Mesenchymal stem cell (in vitro differentiated cells and primary cell): ENCODE data around the gene TMEM182.
A peak's percentile ranks its signal among the peaks of the same experiment; 100 is the strongest.

Experiments used
- DNase-seq: peaks from one replicate; pipeline ENCODE4 v3.0.0-alpha.2; 2013
- H2AFZ ChIP-seq: one replicate; pipeline ENCODE4 v1.6.1; 2013; ENCODE audit warnings: low read depth, mild to moderate bottlenecking, control low read depth, inconsistent platforms, low read length, moderate library complexity
- H2AK5ac ChIP-seq: 2 replicates; pipeline ENCODE4 v1.6.1; 2013; ENCODE audit warnings: low read length, moderate library complexity, mild to moderate bottlenecking, inconsistent platforms; ENCODE audit not compliant: severe bottlenecking
- H2BK120ac ChIP-seq: one replicate; pipeline ENCODE4 v1.6.1; 2013; ENCODE audit warnings: low read depth, mild to moderate bottlenecking, inconsistent platforms, low read length, moderate library complexity
- H2BK12ac ChIP-seq, 2 experiments: one replicate each; pipeline ENCODE4 v1.6.1; 2013; ENCODE audit warnings: inconsistent platforms in 2 of 2, low read length in 2 of 2, mild to moderate bottlenecking in 2 of 2, moderate library complexity in 2 of 2, control low read depth in 1 of 2
- H2BK15ac ChIP-seq: one replicate; pipeline ENCODE4 v1.6.1; 2013; ENCODE audit warnings: mild to moderate bottlenecking, low read depth, inconsistent platforms; ENCODE audit not compliant: poor library complexity, severe bottlenecking
- H2BK5ac ChIP-seq: 2 replicates; pipeline ENCODE4 v1.6.1; 2013; ENCODE audit warnings: low read depth, mild to moderate bottlenecking, low read length, control low read depth, inconsistent platforms; ENCODE audit not compliant: poor library complexity, severe bottlenecking
- H3K14ac ChIP-seq, 2 experiments: one replicate each; pipeline ENCODE4 v1.6.1; 2013; ENCODE audit warnings: inconsistent platforms in 2 of 2, low read length in 2 of 2, control low read depth in 1 of 2, mild to moderate bottlenecking in 1 of 2, moderate library complexity in 1 of 2
- H3K18ac ChIP-seq, 2 experiments: one replicate each; pipeline ENCODE4 v1.6.1; 2013; ENCODE audit warnings: inconsistent platforms in 2 of 2, low read length in 2 of 2, control low read depth in 1 of 2, low read depth in 1 of 2, mild to moderate bottlenecking in 1 of 2
- H3K23ac ChIP-seq, 2 experiments: one replicate each; pipeline ENCODE4 v1.6.1; 2013; ENCODE audit warnings: inconsistent platforms in 2 of 2, low read length in 2 of 2, mild to moderate bottlenecking in 2 of 2, moderate library complexity in 2 of 2, control low read depth in 1 of 2
- H3K27ac ChIP-seq: 2 replicates; pipeline ENCODE4 v1.5.1; 2013; ENCODE audit warnings: mild to moderate bottlenecking, moderate library complexity, low read length, control low read depth, inconsistent platforms; ENCODE audit not compliant: poor library complexity, severe bottlenecking
- H3K27me3 ChIP-seq, 2 experiments: 2 replicates each; pipeline versions ENCODE4 v1.6.1 to v1.7.0; 2013; ENCODE audit warnings: low read length in 2 of 2, mild to moderate bottlenecking in 2 of 2, moderate library complexity in 2 of 2, control low read depth in 1 of 2, inconsistent platforms in 1 of 2; ENCODE audit not compliant: control insufficient read depth in 1 of 2, insufficient read depth in 1 of 2
- H3K36me3 ChIP-seq, 2 experiments: 2 replicates each; pipeline versions ENCODE4 v1.6.1 to v1.7.0; 2013; ENCODE audit warnings: low read length in 2 of 2, control low read depth in 1 of 2, inconsistent platforms in 1 of 2, low read depth in 1 of 2, mild to moderate bottlenecking in 1 of 2; ENCODE audit not compliant: insufficient read depth in 2 of 2, control insufficient read depth in 1 of 2
- H3K4ac ChIP-seq, 2 experiments: one replicate each; pipeline ENCODE4 v1.6.1; 2013; ENCODE audit warnings: inconsistent platforms in 2 of 2, low read length in 2 of 2, mild to moderate bottlenecking in 2 of 2, moderate library complexity in 2 of 2, control low read depth in 1 of 2, low read depth in 1 of 2
- H3K4me1 ChIP-seq: 2 replicates; pipeline ENCODE4 v1.6.1; 2013; ENCODE audit warnings: low read depth, low read length, control low read depth; ENCODE audit not compliant: control insufficient read depth, insufficient read depth
- H3K4me2 ChIP-seq: 2 replicates; pipeline ENCODE4 v1.6.1; 2013; ENCODE audit warnings: low read length, mild to moderate bottlenecking, inconsistent platforms; ENCODE audit not compliant: poor library complexity, severe bottlenecking
- H3K4me3 ChIP-seq, 2 experiments: 2 replicates each; pipeline versions ENCODE4 v1.5.1 to v1.7.0; 2013; ENCODE audit warnings: low read length in 2 of 2, mild to moderate bottlenecking in 2 of 2, control low read depth in 1 of 2, low read depth in 1 of 2; ENCODE audit not compliant: insufficient read depth in 1 of 2
- H3K79me1 ChIP-seq: replicated peaks from 2 replicates; pipeline ENCODE4 v1.6.1; 2013; ENCODE audit warnings: mild to moderate bottlenecking, control low read depth, low read length, inconsistent platforms; ENCODE audit not compliant: poor library complexity, severe bottlenecking
- H3K9ac ChIP-seq: 2 replicates; pipeline ENCODE4 v1.7.0; 2013; ENCODE audit warnings: mild to moderate bottlenecking, low read length, moderate library complexity
- H3K9me3 ChIP-seq: 2 replicates; pipeline ENCODE4 v1.7.0; 2013; ENCODE audit warnings: mild to moderate bottlenecking, low read length; ENCODE audit not compliant: control insufficient read depth
- H4K8ac ChIP-seq: one replicate; pipeline ENCODE4 v1.6.1; 2013; ENCODE audit warnings: inconsistent platforms, mild to moderate bottlenecking, low read length, moderate library complexity
- H4K91ac ChIP-seq: one replicate; pipeline ENCODE4 v1.6.1; 2013; ENCODE audit warnings: mild to moderate bottlenecking, low read length, inconsistent platforms
- WGBS: methylation state at CpG from one replicate; pipeline ENCODE4 v1.1.7; 2013; ENCODE audit warnings: mixed read lengths; 5-methylcytosine and 5-hydroxymethylcytosine counted together

Gene TMEM182

GRCh38 chr2:102748107-102748506 lies 13.7 kb upstream of the TMEM182 start:
- no peak overlapping the region for H3K9ac ChIP-seq
- H4K91ac ChIP-seq: no peak overlapping the region
- no peak overlapping the region for H3K23ac ChIP-seq
- H2BK5ac ChIP-seq: no peak overlapping the region
- H3K18ac ChIP-seq: no peak overlapping the region
- no peak overlapping the region for H2BK120ac ChIP-seq
- no peaks in the 10 kb centered on the region for H3K27me3 ChIP-seq
- peaks cover 14% of the 10 kb centered on the region for H3K79me1 ChIP-seq
- no peaks in the 10 kb centered on the region for H3K4me1 ChIP-seq
- H2AK5ac ChIP-seq: no peak overlapping the region
- H3K27ac ChIP-seq: no peak overlapping the region
- WGBS: 92% methylated on average over 4 of the region's 4 CpGs
- no peak overlapping the region for H3K4me2 ChIP-seq
- H2BK12ac ChIP-seq: no peak overlapping the region
- no peak overlapping the region for H2BK15ac ChIP-seq
- no peak overlapping the region for H3K4me3 ChIP-seq
- no peak overlapping the region for H4K8ac ChIP-seq
- no peak overlapping the region for H2AFZ ChIP-seq
- peak overlapping the region in 1 of 2 experiments; percentile 75 for H3K14ac ChIP-seq
- H3K9me3 ChIP-seq: no peaks in the 10 kb centered on the region
- H3K36me3 ChIP-seq: no peaks in the 10 kb centered on the region
- no peak for DNase-seq
- H3K4ac ChIP-seq: no peak overlapping the region

GRCh38 chr2:102749938-102750337 lies 11.9 kb upstream of the TMEM182 start:
- H2AK5ac ChIP-seq: no peak overlapping the region
- DNase-seq: no peak
- H3K27me3 ChIP-seq: no peaks in the 10 kb centered on the region
- H2AFZ ChIP-seq: no peak overlapping the region
- H2BK15ac ChIP-seq: no peak overlapping the region
- H3K4ac ChIP-seq: no peak overlapping the region
- H3K9ac ChIP-seq: no peak overlapping the region
- H3K27ac ChIP-seq: no peak overlapping the region
- peaks cover 17% of the 10 kb centered on the region for H3K79me1 ChIP-seq
- H4K8ac ChIP-seq: no peak overlapping the region
- H2BK5ac ChIP-seq: no peak overlapping the region
- H3K4me2 ChIP-seq: no peak overlapping the region
- H2BK12ac ChIP-seq: no peak overlapping the region
- no peaks in the 10 kb centered on the region for H3K4me1 ChIP-seq
- no peak overlapping the region for H2BK120ac ChIP-seq
- no peaks in the 10 kb centered on the region for H3K36me3 ChIP-seq
- H3K4me3 ChIP-seq: no peak overlapping the region
- no peak overlapping the region for H3K18ac ChIP-seq
- H3K23ac ChIP-seq: no peak overlapping the region
- no peak overlapping the region for H3K14ac ChIP-seq
- WGBS: 100% methylated on average over 1 of the region's 3 CpGs
- H3K9me3 ChIP-seq: no peaks in the 10 kb centered on the region
- H4K91ac ChIP-seq: no peak overlapping the region

- Histone ChIP-seq H3K14ac (no peak overlapping the region), H2BK12ac (no peak overlapping the region), H3K79me1 (peaks cover 14% of the 10 kb centered on the region), H2BK120ac (no peak overlapping the region), H2AK5ac (no peak overlapping the region), H3K27me3 (no peaks in the 10 kb centered on the region), H3K36me3 (no peaks in the 10 kb centered on the region), H3K4me3 (no peak overlapping the region), H3K27ac (no peak overlapping the region), H3K23ac (no peak overlapping the region), H2BK15ac (no peak overlapping the region), H3K9me3 (no peaks in the 10 kb centered on the region), H3K18ac (no peak overlapping the region), H3K4me2 (no peak overlapping the region), H2BK5ac (no peak overlapping the region), H4K91ac (no peak overlapping the region), H3K4me1 (no peaks in the 10 kb centered on the region), H3K9ac (no peak overlapping the region), H4K8ac (no peak overlapping the region), H3K4ac (no peak overlapping the region), H2AFZ (no peak overlapping the region)
- DNase-seq: peak; percentile 58
- 94% methylated on average over 3 of the region's 7 CpGs for WGBS
Measured at GRCh38 chr2:102753563-102754159, 8.2 kb upstream of the TMEM182 start.

GRCh38 chr2:102754456-102755145 lies 7.2 kb upstream of the TMEM182 start:
- Histone ChIP-seq H4K8ac (no peak overlapping the region), H3K27me3 (no peaks in the 10 kb centered on the region), H3K18ac (no peak overlapping the region), H2BK15ac (no peak overlapping the region), H3K9ac (no peak overlapping the region), H3K9me3 (no peaks in the 10 kb centered on the region), H3K36me3 (no peaks in the 10 kb centered on the region), H4K91ac (no peak overlapping the region), H3K79me1 (peaks cover 14% of the 10 kb centered on the region), H2BK12ac (no peak overlapping the region), H2BK120ac (no peak overlapping the region), H3K4me3 (no peak overlapping the region), H2BK5ac (no peak overlapping the region), H3K23ac (no peak overlapping the region), H2AFZ (no peak overlapping the region), H3K4ac (no peak overlapping the region), H2AK5ac (no peak overlapping the region), H3K4me1 (no peaks in the 10 kb centered on the region), H3K4me2 (no peak overlapping the region), H3K14ac (no peak overlapping the region), H3K27ac (no peak overlapping the region)
- no peak for DNase-seq
- WGBS: 100% methylated on average over 1 of the region's 3 CpGs
